HG03097 (cell line): Measurements from ENCODE around the gene AOPEP.

ENCODE experiments used
- ATAC-seq: cut with Tn5 transposase; IDR thresholded peaks from one replicate; pipeline ENCODE4 v1.9.1; 2021; ENCODE audit not compliant: unreplicated experiment, low FRiP score

Gene AOPEP

GRCh38 chr9:95023217-95024003, 296.9 kb downstream of the AOPEP start:
- no peak for ATAC-seq

DNA sequence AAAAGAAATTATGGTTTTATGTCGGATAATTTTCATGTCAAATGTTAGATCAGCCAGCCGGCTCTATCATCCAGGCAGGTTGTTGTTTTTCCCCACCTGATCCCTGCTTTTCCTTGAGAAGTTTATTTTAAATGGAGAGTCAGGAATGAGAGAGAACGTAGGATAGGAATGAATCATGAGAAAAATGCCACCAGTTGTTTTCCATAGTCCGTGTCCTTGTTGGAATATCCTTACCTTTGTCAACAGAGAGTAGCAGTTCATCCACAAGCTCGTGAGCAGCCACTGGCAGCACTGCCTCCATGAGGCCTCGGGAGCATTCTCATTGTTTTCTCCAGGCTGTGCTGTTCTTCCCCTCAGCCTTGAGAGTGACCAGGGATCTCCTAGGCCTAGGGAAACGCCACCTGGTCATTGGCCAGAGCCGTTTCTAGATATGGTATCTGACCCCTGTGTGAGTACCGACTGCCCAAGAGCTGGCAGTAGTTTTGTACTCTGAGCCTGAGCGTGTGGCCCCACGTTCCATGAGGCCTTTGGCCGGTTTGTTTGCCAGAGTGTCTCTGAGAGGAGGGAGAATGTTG, 297.7 kb downstream of the AOPEP start:
- no peak for ATAC-seq

DNA sequence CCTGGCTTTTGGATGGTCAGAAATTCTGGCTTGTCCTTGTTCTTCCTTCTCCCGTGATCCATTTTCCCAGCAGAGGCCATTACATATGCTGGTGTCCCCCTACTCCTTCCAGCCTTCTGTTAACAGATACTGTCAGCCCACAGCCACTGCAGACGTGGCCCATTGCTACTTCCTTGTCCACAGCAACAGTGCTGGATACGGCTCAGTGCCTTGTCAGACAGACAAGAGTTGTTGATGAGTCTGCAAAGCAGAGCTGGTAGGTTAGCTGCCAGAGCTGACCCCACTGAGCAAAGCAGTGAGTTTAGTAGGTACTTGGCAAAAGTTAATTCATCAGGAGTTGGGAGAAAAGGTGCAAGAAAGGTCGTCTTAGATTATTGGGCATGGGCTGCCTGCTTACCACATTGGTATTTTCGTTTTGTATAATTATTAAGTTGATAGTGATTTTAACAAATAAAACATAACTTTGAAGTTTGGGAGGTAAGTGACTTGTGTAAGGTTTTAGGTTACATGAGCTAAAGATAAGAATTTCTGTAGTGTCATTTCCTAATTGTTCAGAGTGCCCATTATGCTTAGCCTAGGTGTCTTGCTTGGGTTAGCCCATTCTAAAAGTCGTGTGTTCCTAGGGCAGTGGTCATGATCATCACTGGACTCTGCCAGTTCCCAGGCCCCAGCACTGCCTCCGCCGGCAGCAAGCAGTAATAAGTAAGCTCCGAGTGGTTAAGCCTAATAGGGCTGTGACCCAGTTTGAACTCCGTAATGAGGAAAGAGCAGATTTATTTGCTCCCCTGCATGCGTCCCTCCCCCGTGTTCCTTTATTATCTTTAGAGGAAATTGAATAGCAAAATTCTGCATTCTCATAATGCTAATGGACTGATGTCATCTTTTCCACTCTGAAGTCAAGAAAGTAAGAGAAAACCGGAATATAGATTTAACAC, 299.0 kb downstream of the AOPEP start:
- no peak for ATAC-seq

DNA sequence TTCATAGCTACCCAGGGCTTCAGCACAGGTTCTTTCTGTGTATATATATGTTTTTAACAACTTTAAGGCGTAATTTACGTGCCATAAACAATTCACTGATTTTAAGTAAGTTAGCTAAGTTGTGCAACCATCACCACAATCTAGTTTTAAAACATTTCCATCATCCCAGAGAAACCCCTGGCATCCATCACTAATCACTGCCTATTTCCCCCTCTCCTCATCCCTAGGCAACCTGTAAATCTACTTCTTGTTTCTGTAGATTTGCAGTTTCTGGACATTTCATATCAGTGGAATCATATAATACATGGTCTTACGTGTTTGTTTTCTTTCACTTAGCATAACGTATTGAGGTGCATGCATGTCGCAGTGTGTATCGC, 299.6 kb downstream of the AOPEP start:
- no peak for ATAC-seq

DNA sequence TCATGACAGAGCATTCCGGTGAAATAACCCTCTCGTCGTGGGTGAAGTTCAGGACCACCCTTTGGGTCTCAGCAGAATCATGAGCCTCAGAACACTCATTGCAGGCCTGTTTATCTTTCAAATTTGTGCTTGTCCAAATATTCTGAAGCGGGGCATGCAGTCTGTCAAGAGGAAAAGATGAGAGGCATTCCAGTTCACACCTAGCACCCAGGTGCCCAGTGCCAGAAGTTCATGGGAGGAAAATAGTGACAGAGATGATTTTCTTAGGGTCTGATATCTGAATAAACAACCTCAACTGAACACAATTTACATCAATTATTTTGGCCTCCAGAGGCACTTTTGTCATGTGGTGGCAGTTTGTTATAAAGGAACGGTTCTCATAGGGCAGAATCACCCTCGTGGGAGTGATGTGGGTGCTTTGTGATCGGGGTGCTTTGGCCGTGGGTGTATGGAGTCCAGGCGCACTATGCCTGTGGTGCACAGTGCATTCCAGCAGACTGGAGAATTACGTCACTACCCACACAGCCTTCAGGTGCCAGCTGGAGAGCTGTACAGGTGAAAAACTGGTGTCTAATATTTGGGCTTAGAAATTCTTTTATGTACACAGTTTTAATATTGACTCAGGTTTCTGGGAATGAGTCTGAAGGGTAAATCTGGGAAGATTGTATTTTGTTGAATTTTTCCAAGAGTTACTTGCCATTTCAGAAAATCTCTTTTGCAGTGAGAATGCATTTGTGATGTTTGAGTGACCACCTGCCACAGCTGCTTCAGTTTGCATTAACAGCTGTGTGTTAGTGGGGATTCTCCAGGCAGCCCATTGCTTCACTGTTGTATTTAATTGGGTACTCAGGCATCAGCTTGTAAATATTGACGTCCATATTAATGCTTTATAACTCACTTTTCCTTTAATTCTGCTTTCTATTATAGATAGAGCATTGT, 301.7 kb downstream of the AOPEP start:
- no peak for ATAC-seq

GRCh38 chr9:95028853-95029219, 302.3 kb downstream of the AOPEP start:
- ATAC-seq, result no peak

DNA sequence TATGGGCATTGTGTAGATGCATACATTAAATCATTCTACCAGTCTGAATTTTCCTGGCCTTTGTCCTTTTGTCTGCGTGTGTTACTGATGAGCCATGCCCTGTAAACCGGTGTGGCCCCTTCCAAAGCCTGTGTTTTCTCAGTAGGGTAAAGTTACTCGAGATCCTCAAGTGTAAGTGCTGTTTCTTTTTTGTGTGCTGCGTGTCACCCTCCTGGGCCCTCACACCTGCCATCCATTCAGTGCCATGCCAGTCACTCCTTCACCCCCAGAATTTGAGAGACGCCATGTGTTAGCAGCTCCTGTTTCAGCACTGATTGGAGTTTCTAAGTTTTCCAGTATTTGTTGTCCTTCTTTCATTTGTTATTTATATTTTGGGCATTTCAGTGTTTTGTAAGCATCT, 302.8 kb downstream of the AOPEP start:
- ATAC-seq, result no peak

DNA sequence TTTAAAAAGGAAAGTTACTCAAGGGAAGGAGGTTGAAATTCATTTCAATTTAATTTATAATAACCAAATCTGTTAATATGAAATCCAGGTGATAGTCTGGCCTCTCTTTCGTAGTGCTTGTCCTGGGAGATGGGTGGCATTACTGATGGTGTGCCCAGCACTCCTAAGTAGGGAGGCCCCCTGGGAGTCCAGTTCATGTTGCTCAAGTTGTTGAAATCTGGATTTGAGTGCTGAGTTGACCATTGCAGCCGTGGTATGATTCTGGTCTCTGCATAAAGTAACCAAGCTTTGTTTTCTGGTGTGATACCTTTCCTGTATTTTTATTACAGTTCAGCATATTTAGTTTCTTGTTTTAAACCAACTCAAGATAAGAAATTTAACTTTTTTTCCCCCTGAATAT, 303.2 kb downstream of the AOPEP start:
- no peak for ATAC-seq

DNA sequence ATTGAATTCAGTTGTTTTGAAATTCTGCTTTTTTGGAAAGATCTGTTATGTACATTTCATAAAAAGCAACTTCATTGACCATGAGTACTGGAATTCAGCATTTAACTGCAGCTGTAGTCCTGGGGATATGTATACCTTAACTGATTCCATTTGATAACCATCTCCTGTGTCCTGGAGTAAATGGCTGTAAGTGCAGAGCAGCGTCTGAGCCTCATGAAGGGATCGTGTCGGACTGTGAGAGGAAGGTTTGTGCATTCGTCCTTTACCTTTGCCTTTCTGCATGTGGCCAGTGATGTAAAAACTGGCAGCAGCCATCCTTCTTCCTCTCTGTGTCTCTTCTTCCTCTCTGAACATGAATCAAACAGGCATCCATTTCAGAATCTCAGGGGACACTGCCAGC, 303.8 kb downstream of the AOPEP start:
- no peak for ATAC-seq

DNA sequence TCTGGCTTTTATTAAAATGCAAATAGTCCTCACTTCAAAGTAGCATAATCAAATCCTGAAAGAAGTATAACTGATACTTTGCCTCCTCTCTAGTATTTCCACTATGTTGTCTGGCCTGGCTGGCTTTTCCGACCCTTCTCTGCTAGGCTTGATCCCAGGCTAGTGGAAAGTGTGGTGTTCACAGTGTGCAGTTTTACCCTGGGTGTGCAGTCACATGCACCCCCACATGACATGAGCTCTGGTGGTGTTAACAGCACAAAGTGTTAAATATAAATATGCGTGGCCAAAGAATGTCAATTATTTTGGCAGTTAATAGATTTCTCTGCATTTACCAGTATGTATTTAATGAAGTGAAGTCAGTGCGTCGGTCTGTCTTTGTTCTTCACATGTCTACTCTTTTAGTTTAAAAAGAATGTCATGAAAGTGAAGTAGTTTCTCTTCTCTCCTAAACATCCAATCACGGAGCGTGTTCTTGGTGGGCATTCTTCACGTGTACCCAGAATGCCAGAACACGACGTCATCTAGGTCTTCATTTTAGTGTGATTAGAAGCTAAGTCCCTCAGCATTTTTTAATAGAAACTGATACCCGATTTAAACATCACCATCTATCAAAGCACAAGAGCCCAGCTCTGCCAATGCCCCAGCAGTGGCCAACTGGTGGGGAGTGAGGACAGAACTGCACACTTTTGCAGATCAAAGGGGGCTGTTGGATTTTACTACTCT, 304.6 kb downstream of the AOPEP start:
- no peak for ATAC-seq

DNA sequence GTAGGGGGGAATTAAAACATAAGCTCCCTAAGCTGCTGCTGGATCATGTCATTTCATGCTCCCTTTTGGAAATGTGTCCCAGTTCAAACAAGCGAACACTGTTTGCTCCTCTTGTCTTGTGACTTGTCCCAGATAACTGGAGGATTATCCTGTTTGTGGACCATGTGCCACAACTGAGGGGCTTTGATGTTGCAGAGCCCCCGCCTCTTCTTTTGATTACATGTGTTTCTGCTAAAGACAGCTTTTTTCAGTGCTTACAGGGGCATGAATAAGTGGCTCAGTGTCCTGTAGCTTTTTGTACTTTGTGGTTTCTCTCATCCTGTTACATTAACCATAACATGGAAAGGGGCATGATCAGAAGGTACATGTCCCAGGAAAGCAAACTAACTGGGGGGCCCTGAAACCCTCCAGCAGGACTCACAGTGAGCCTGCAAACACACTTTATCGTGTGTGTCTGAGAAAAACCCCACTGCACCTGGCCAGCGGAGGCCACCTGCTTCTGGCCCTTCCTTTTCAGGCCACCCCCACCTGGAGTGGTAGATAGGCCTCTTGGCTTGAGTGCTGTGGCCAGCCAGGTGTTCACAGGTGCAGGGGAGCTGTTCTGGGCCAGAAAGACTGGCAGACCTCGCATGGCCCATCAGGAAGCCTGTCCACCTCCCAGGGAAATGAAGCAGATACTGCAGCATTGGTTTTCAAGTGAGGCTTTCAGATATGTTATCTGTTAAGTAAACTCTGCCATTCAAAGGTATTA, 305.4 kb downstream of the AOPEP start:
- ATAC-seq, result no peak

GRCh38 chr9:95032580-95033341, 306.3 kb downstream of the AOPEP start:
- ATAC-seq, result no peak

DNA sequence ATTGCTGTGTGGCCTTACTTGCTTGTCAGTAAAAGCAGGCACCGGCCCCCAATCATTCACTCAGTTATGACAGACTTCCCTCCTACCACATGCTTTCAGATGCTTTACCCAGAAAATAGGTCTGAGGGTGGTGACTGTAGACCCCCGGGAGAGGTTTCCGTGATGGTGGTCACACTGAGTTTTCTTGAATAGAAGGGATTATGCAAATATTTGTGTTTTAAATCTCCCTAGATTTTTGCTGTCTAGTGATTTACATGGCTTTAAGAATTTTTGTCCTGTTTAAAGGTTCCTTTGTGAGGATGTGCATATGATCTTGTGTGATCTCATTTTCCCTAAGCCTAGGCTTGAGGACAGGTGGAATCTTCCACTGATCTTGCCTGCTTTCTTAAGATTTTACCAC, 309.3 kb downstream of the AOPEP start:
- ATAC-seq, result no peak

GRCh38 chr9:95036676-95037075, 310.2 kb downstream of the AOPEP start:
- no peak for ATAC-seq

- no peak for ATAC-seq
Measured at GRCh38 chr9:95037789-95038521, 311.5 kb downstream of the AOPEP start.

DNA sequence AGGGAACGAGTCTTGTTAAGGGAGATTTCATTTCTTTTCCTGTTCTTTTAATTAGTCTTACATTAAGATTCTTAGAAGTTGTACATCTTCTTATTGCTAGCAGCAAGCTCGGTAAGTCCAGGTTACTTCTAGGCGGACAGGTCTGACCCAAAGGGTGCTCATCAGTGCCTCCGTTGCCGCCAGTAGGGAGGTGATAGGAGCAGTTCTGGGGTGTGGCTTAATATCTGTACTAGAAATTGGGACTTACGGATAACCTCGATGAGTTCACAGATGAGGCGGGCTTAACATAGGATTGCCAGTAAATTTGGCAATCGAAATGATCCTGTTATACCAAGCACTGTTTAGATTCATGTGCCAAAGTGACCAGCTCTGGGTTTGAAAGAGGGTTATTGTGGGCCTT, 312.2 kb downstream of the AOPEP start:
- ATAC-seq, result no peak

DNA sequence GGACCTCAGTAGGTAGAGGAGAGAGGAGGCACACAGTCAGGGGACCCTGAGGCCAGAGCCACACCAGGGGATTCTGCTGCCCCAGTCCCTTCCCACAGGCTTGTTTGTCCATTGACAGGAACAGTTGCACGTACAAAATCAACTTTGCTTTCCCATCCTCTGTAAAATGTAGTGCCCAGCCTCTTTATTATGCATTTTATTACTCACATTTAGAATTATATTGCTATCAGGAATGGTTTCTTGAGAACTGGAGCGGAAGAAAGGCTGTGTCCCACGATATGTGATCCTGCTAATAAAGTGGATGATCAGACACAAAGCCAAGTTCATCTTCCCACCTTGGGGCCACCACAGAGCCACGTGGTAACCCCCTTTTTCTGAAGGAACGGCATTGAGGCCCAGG, 313.6 kb downstream of the AOPEP start:
- ATAC-seq, result no peak

DNA sequence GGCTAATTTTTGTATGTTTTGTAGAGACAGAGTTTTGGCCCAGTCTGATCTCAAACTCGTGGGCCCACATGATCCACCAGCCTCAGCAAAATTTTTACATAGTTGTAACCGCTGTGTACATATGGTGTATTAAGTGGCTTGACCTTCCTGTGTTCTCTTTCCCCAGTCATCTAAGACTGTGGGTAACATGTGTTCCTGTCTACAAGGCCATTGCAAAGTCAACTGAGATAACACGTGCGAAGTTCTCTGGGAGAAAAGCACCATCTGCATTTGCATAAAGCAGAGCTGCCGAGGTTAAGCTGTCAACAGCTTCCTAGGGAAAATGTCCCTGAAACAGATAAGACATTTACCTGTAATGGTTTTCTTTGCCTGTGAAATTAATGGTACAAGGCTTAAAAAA, 317.3 kb downstream of the AOPEP start:
- no peak for ATAC-seq
